Loucy (cell line): Measurements from ENCODE around the gene FMN1.

Experiments
- H2AFZ ChIP-seq: fragments of 200-600 bp; sonication (generic); 2 replicates; pipeline ENCODE4 v1.6.0; 2016; ENCODE audit warnings: antibody characterized with exemption, mild to moderate bottlenecking, low read length, moderate library complexity
- H3F3A ChIP-seq: fragments of 200-600 bp; 2 replicates; pipeline ENCODE4 v1.6.0; 2016; ENCODE audit warnings: antibody characterized with exemption, low read depth, mild to moderate bottlenecking
- H3K27me3 ChIP-seq: fragments of 200-600 bp; sonication (generic); 2 replicates; pipeline ENCODE4 v1.6.1; 2014; ENCODE audit warnings: low read length, mild to moderate bottlenecking; ENCODE audit not compliant: insufficient read depth, poor library complexity, severe bottlenecking
- H3K36me3 ChIP-seq: fragments of 200-600 bp; sonication (generic); 2 replicates; pipeline ENCODE4 v1.6.1; 2016; ENCODE audit warnings: low read length; ENCODE audit not compliant: insufficient read depth
- H3K4me1 ChIP-seq: fragments of 200-600 bp; sonication (generic); 2 replicates; pipeline ENCODE4 v1.5.1; 2014; ENCODE audit warnings: low read length, mild to moderate bottlenecking; ENCODE audit not compliant: insufficient read depth, poor library complexity, severe bottlenecking
- H3K4me2 ChIP-seq: fragments of 200-600 bp; sonication (generic); 2 replicates; pipeline ENCODE4 v1.6.0; 2014; ENCODE audit warnings: antibody characterized with exemption, low read length, low read depth, mild to moderate bottlenecking; ENCODE audit not compliant: poor library complexity, severe bottlenecking
- H3K4me3 ChIP-seq: fragments of 200-600 bp; sonication (generic); 2 replicates; pipeline ENCODE4 v1.5.1; 2014; ENCODE audit warnings: low read length, mild to moderate bottlenecking, mixed read lengths; ENCODE audit not compliant: poor library complexity, severe bottlenecking
- H3K79me2 ChIP-seq: fragments of 200-600 bp; sonication (generic); 2 replicates; pipeline ENCODE4 v1.6.1; 2014; ENCODE audit warnings: low read length; ENCODE audit not compliant: insufficient read depth
- H3K9ac ChIP-seq: fragments of 200-600 bp; sonication (generic); 2 replicates; pipeline ENCODE4 v1.6.0; 2014; ENCODE audit warnings: mild to moderate bottlenecking, low read depth, low read length, moderate library complexity; ENCODE audit not compliant: poor library complexity, severe bottlenecking
- H3K9me2 ChIP-seq: fragments of 200-600 bp; sonication (generic); replicated peaks from 2 replicates; pipeline ENCODE4 v1.6.1; 2016; ENCODE audit warnings: low read depth, low read length, mixed read lengths
- H3K9me3 ChIP-seq: fragments of 200-600 bp; sonication (generic); 2 replicates; pipeline ENCODE4 v1.6.1; 2014; ENCODE audit warnings: mild to moderate bottlenecking, antibody characterized with exemption, low read length, low read depth; ENCODE audit not compliant: insufficient read depth
- H4K20me1 ChIP-seq: fragments of 200-600 bp; sonication (generic); 2 replicates; pipeline ENCODE4 v1.6.0; 2014; ENCODE audit warnings: antibody characterized with exemption, low read length, mild to moderate bottlenecking; ENCODE audit not compliant: insufficient read depth, poor library complexity, severe bottlenecking
- CTCF ChIP-seq: fragments of 200-600 bp; sonication (generic); conservative IDR thresholded peaks from 2 replicates; pipeline ENCODE4 v1.5.1; 2014; ENCODE audit warnings: mild to moderate bottlenecking, antibody characterized with exemption, low read length
- EZH2phosphoT487 ChIP-seq: fragments of 200-600 bp; IDR thresholded peaks from 2 replicates; pipeline ENCODE4 v1.6.1; 2018; ENCODE audit warnings: antibody characterized with exemption, mild to moderate bottlenecking, moderate library complexity, borderline replicate concordance

The FMN1 gene

GRCh38 chr15:32904448-32904847 is 290.1 kb downstream of the FMN1 start:
- H2AFZ ChIP-seq, result no peak overlapping the region
- peaks cover 4% of the 10 kb centered on the region for H3K4me1 ChIP-seq
- H4K20me1 ChIP-seq, result no peaks in the 10 kb centered on the region
- no peaks in the 10 kb centered on the region for H3K9me2 ChIP-seq
- H3K4me3 ChIP-seq, result no peak overlapping the region
- H3K79me2 ChIP-seq, result no peaks in the 10 kb centered on the region
- no peaks in the 10 kb centered on the region for H3K36me3 ChIP-seq
- H3F3A ChIP-seq, result no peaks in the 10 kb centered on the region
- H3K9ac ChIP-seq, result no peak overlapping the region
- H3K4me2 ChIP-seq, result no peak overlapping the region
- H3K27me3 ChIP-seq, result no peaks in the 10 kb centered on the region
- no peaks in the 10 kb centered on the region for H3K9me3 ChIP-seq
- no peak for TF ChIP-seq EZH2phosphoT487
- no peak for TF ChIP-seq CTCF

- Histone ChIP-seq H2AFZ (no peak overlapping the region), H3K9ac (no peak overlapping the region), H3K36me3 (peaks cover 2% of the 10 kb centered on the region; the same call in 1 of the 2 replicates)
These were observed 290.8 kb downstream of the FMN1 start for GRCh38 chr15:32903591-32904290.

GRCh38 chr15:32901995-32902394 is 292.5 kb downstream of the FMN1 start:
- no peaks in the 10 kb centered on the region for H3K79me2 ChIP-seq
- H3K9ac ChIP-seq, result no peak overlapping the region
- no peak overlapping the region for H2AFZ ChIP-seq
- H3K9me2 ChIP-seq, result no peaks in the 10 kb centered on the region
- no peaks in the 10 kb centered on the region for H3K9me3 ChIP-seq
- H3F3A ChIP-seq, result no peaks in the 10 kb centered on the region
- H3K36me3 ChIP-seq, result peaks cover 9% of the 10 kb centered on the region; the same call in 1 of the 2 replicates
- H3K27me3 ChIP-seq, result no peaks in the 10 kb centered on the region
- H3K4me1 ChIP-seq, result no peaks in the 10 kb centered on the region
- no peak for TF ChIP-seq CTCF
- no peak for TF ChIP-seq EZH2phosphoT487
- no peak overlapping the region for H3K4me3 ChIP-seq
- H3K4me2 ChIP-seq, result no peak overlapping the region
- no peaks in the 10 kb centered on the region for H4K20me1 ChIP-seq

More at GRCh38 chr15:32903591-32904290, 290.8 kb downstream of the FMN1 start:
- Histone ChIP-seq H3K79me2 (no peaks in the 10 kb centered on the region), H3K27me3 (no peaks in the 10 kb centered on the region), H3K9me2 (no peaks in the 10 kb centered on the region), H3K9me3 (no peaks in the 10 kb centered on the region), H3K4me2 (no peak overlapping the region), H3F3A (no peaks in the 10 kb centered on the region), H3K4me1 (no peaks in the 10 kb centered on the region), H4K20me1 (no peaks in the 10 kb centered on the region), H3K4me3 (no peak overlapping the region)
- no peak for TF ChIP-seq CTCF
